HG02678 (cell line): ENCODE results near the gene PTMS.

Experiments used
- ATAC-seq: cut with Tn5 transposase; IDR thresholded peaks from one replicate; pipeline ENCODE4 v1.9.1; 2021; ENCODE audit warnings: mild to moderate bottlenecking, moderate library complexity; ENCODE audit not compliant: unreplicated experiment

Gene PTMS

DNA sequence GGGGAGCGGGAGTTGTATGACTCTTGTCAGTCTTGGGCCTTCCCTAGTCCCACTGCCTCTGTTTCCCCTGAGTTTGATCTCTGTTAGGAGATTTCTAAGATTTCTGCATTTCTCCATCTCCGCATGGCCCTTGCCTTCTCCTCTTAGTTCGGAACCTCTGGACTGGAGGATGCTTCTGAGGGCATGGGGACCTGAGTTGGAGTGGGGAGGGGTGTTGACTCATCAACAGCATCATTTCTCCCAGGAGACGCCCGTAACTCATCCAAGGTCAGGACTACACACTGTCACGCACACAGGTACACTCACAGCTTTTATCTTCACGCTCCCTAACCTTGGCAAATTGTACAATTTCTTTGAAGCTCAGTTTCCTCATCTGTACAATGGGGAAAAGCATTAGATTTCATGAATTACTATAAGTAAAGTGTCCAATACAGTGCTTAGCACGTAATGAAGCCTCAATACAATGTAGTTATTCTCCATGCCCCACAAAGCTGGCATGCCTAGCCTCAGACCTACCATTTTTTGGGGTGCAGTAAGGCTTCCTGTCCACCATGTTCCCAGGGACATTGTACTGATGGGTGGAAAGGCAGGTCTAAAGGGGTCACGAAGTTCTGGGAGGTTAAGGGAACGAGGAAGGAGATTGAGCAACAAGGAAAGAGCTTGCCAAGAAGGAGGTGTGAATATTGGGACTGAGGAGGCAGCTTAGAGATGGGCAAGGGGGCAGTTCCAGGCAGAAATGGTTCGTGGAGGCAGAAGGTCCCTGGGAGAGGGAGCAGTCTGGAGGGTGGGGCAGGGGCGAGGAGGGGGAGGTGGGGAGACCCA is 5.6 kb downstream of the PTMS start:
- ATAC-seq: no peak

GRCh38 chr12:6772331-6772695 is 6.2 kb downstream of the PTMS start, which contains the start of gene LAG3:
Gene LAG3 (plus strand): TSS chr12:6772520. CDS start chr12:6772853, 333 bp downstream.
- ATAC-seq: no peak

DNA sequence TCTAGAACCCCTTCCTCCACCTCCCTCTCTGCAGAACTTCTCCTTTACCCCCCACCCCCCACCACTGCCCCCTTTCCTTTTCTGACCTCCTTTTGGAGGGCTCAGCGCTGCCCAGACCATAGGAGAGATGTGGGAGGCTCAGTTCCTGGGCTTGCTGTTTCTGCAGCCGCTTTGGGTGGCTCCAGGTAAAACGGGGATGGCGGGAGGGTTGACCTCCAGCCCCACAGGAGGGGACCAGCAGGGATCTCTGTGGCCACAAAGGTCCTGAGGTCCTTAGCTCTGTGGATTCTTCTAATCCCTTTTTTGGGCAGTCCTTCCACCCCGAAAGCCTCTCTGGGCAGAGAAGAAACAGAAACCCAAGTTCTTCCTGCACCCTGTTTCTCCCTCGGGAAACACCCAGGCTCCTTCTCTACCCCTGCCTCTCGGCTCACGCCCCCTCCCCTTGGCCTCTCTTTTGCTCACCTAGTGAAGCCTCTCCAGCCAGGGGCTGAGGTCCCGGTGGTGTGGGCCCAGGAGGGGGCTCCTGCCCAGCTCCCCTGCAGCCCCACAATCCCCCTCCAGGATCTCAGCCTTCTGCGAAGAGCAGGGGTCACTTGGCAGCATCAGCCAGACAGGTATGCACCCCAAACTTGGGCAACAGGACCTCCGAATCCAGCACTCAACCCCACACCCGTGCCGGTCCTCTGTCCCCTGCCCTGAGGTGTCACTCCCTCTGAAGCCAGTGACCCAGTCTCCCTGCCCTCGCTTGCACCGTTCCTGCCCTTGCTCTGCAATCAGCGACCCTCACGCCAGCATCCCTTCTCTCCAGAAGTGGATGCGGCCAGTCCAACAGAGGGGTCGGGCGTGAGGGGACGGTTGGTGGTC is 6.8 kb downstream of the PTMS start:
- no peak for ATAC-seq

- ATAC-seq: no peak
These were observed 7.6 kb downstream of the PTMS start for GRCh38 chr12:6773590-6774351.

- no peak for ATAC-seq
These were observed 8.4 kb downstream of the PTMS start for GRCh38 chr12:6774499-6775062.

DNA sequence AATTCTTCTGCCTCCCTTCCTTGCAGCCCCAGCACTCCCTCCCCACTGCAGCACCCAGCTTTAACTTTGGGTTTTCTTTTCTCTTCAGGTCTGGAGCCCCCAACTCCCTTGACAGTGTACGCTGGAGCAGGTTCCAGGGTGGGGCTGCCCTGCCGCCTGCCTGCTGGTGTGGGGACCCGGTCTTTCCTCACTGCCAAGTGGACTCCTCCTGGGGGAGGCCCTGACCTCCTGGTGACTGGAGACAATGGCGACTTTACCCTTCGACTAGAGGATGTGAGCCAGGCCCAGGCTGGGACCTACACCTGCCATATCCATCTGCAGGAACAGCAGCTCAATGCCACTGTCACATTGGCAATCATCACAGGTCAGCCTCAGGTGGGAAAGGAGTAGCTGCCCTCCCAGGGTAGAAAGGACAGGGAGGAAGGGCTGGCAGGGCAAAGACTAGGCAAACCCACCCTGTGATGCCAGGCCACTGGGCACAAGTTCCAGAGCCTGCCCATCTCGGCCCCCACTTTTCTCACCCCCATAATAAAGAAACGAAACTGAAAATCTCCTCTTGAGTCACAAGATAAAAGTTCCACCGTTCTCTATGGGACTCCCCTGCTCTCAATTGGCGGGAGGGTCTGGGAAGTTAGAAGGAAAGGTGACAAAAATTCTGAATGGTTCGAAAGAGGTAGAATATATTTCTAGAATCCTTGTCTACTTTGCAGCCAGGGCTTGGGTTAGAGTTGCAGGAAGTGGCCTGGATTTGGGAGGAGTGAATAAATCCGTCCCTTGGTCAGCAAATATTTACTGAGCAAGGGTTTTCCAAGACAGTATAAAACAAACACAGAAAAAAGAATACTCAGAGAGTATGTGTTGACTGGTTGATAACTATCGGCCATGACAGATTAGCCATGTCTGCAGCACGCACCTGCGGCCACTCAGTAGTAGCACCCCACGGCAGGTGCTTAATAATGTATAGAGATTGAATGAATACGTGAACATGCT is 9.3 kb downstream of the PTMS start:
- ATAC-seq: no peak

DNA sequence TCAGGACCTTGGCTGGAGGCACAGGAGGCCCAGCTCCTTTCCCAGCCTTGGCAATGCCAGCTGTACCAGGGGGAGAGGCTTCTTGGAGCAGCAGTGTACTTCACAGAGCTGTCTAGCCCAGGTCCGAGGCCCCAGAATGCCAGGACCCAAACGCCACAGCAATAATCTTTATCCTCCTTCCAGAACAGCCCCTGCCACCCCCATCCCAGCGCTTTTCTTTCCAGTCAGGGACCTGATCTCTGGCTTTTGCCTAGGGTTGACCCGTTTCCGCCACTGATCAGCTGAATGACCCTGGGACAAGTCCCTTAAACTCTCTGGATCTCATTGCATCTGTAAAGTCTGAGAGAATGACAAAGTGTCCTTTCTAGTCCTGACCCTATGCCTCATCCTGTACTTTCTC is 11.2 kb downstream of the PTMS start:
- no peak for ATAC-seq

DNA sequence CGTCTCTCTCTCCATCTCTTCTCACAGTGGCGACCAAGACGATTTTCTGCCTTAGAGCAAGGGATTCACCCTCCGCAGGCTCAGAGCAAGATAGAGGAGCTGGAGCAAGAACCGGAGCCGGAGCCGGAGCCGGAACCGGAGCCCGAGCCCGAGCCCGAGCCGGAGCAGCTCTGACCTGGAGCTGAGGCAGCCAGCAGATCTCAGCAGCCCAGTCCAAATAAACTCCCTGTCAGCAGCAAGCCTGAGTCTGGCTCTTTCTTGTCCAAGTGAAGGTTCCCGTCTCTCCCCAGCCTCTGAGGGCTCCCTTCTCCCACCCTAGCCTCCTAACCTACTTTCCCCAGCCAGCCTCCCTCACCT is 12.0 kb downstream of the PTMS start:
- no peak for ATAC-seq

GRCh38 chr12:6778574-6779550 is 12.7 kb downstream of the PTMS start:
- peak; percentile 83 for ATAC-seq

- no peak for ATAC-seq
These were observed 13.7 kb downstream of the PTMS start for GRCh38 chr12:6779708-6780432.

DNA sequence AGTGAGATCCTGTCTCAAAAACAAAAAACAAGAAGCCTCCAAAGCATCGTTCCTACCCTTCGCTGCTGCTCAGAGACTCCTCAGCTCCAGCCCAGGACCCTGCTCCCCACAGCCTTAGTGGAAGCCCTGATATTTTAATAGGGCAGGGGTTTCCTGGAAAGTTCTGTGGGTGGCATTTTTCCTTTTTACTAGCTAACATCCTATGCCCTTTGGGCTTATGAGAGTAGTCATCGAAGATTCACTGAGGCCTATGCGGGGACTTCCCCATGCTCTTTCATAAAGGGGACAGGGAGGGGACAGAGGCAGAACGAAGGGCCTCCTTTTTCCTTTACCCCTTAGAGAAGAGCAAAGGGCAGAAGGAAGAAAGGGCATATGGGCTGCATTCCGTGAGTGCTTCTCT is 14.4 kb downstream of the PTMS start:
- no peak for ATAC-seq

DNA sequence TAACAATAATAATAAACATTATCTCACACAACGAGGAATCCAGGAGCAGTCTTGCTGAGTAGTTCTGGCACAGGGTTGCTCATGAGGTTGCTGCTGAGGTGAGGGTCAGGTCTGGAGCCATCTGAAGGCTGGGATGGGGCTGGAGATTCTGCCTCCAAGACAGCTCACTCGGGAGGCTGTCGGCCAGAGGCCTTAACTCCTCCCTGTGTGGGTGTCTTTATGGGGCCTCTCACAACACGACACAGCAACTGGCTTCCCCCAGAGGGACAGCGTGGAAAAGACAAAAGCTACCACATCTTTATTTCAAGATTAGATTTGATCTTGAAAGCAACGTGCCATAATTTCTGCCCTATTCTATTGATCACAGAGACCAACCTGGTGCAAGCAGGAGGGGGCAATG is 16.0 kb downstream of the PTMS start:
- ATAC-seq: no peak

DNA sequence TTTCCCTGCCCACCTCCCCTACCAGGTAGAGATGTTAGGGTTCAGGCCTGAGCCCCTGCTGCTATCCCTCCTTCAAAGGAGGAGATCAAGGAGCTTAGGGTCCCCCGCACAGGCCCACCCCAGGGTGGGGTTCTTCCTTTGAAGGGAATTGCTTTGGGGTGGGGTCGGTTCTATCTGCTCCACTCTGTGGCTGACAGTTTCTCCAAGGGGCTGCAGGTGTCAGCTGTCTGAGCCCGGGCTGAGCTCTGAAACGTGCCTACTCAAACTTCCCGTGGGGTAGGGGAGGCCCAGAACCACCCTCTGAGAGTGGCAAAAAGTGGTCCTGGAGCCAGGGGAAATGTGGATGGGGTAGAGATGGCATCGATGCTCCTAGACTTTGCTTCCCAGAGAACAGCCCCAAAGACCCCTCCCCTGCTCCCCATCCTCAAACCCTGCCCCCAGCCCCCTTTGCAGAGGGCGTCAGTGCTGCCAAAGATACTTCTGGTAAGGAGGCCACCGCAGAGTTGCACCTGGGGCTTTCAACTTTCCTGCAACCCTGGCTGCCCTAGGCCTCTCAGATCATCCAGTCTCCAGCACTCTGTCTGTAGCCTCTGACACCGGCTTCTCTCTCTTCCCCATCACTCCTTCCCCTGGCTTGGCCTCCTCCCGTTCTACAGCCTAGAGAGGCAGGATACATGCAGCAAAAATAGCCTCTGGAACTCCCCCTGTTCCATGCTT is 16.8 kb downstream of the PTMS start:
- no peak for ATAC-seq

DNA sequence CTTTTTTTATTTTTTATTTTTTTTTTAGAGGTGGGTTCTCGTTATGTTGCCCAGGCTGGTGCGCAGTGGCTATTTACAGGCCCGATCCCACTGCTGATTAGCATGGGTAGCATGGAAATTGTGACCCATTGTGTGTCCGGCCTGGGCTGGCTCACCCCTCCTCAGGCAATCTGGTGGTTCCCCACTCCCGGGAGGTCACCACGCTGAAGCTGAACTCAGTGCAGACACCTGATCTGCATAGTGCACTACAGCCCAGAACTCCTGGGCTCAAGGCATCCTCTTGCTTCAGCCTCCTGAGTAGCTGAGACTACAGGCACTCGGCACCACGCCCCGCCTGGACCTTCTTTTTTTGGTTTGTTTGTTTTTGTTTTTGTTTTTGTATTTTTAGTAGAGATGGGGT is 17.7 kb downstream of the PTMS start:
- ATAC-seq: no peak

DNA sequence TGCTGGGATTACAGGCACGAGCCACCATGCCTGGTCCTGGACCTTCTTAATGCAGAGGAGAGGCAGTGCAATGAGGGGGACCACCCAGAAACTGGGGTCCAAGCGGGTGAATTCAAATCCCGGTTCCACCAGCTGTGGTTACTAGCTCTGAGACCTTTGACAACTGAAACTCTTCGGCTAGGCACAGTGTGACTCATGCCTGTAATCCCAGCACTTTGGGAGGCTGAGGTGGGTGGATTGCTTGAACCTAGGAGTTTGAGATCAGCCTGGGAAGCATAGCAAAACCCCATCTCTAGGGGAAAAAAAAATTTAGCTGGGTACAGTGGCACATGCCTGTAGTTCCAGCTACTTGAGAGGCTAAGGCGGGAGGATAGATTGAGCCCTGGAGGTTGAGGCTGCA is 18.1 kb downstream of the PTMS start:
- no peak for ATAC-seq

GRCh38 chr12:6784761-6785160 is 18.6 kb downstream of the PTMS start:
- no peak for ATAC-seq

DNA sequence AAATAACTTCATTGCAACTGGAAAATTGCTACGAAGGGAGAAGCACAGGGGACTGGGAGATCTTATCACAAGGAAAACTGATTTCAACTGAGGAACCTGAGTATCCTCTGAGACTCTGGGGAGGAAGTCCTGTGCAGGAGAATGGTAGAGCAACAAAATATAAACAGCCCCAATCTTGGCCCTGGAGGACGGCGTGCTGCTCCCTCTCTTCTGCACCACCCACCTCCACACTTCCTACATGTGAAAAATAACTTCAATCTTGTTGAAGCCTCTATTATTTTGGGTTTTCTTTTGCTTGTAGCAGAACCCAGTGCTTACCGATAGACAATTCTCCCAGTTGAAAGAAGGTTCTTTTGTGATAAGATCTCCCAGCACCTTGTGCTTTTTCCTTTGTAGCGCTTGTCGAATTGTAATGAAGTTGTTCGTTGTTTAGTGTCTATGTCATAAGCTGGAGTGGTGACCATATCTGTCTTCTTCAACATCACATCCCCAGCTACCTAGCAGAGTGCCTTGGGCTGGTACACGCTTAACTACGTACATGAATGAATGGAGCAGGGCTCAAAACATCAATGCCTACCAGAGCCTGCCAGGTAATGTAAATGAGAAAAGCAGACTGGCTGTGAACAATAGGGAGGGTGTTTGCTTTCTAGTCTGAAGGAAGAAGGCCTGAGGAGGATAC is 20.4 kb downstream of the PTMS start:
- ATAC-seq: no peak
